Stimulated activated CD4-positive, alpha-beta T cell treated with anti-CD3 and anti-CD28 coated beads, Interleukin-15, amount 100 ng/mL, for 48 hours (primary cell): ENCODE data around the gene MRPL43.

Source experiments
- DNase-seq, 2 donors: peaks; one replicate each; pipeline ENCODE4 v3.0.0-alpha.2; 2020; ENCODE audit warnings: low read depth in 2 of 2

The MRPL43 gene

GRCh38 chr10:100968062-100968736 lies 19.1 kb downstream of the MRPL43 start:
- no peak for DNase-seq

- DNase-seq, result no peak
Observed at GRCh38 chr10:100967332-100967731, 20.0 kb downstream of the MRPL43 start.

- DNase-seq, result no peak
Observed at GRCh38 chr10:100966887-100967286, 20.4 kb downstream of the MRPL43 start.

- no peak for DNase-seq
Observed at GRCh38 chr10:100965820-100966219, 21.5 kb downstream of the MRPL43 start.

GRCh38 chr10:100963826-100964225 lies 23.5 kb downstream of the MRPL43 start:
- no peak for DNase-seq

- no peak for DNase-seq
Observed at GRCh38 chr10:100962351-100963080, 24.8 kb downstream of the MRPL43 start.

- DNase-seq, result no peak
Observed at GRCh38 chr10:100960251-100960650, 27.0 kb downstream of the MRPL43 start.

- DNase-seq, result no peak
Observed at GRCh38 chr10:100948916-100949315, 38.4 kb downstream of the MRPL43 start.

- DNase-seq, result no peak
Observed at GRCh38 chr10:100945754-100946153, 41.5 kb downstream of the MRPL43 start.

- DNase-seq, result no peak
Observed at GRCh38 chr10:100943508-100943907, 43.8 kb downstream of the MRPL43 start.

GRCh38 chr10:100942229-100942628 lies 45.1 kb downstream of the MRPL43 start:
- DNase-seq, result no peak

- DNase-seq, result no peak
Observed at GRCh38 chr10:100939763-100940344, 47.4 kb downstream of the MRPL43 start.
